PC-9 (cell line): ENCODE results near the gene LBP. TPM values are rescaled to one million over a fixed set of nuclear protein-coding genes. Genes with fewer than 3 reads are reported as not detected.

ENCODE experiments used
- BruUV-seq: library from RNA; stranded (reverse); fragments of 400-500 nt; replicated peaks from 2 replicates; lab custom pipeline; 2021; lab: Mats Ljungman, UMichigan
- CTCF ChIA-PET: fragments of 300-600 bp; sonication (Branson Sonifier 250); formaldehyde crosslinking; loops from one replicate; lab custom pipeline; 2022; ENCODE audit warnings: antibody characterized with exemption; lab: Charles Lee
- POLR2A ChIA-PET: fragments of 300-600 bp; sonication (Branson Sonifier 250); formaldehyde crosslinking; loops from one replicate; lab custom pipeline; 2022; ENCODE audit warnings: antibody characterized with exemption; ENCODE audit not compliant: unreplicated experiment; lab: Charles Lee
- DNase-seq, 2 experiments: peaks; one replicate each; pipeline versions ENCODE4 v3.0.0 to v3.0.0-alpha.2; 2015 to 2022; ENCODE audit warnings: mixed read lengths in 1 of 2
- H2AFZ ChIP-seq: fragments of 200-600 bp; sonication (generic); 2 replicates; pipeline ENCODE4 v1.8.1; 2017; ENCODE audit warnings: antibody characterized with exemption
- H3F3A ChIP-seq: fragments of 200-600 bp; sonication (generic); 2 replicates; pipeline ENCODE4 v1.8.1; 2017; ENCODE audit warnings: antibody characterized with exemption, mild to moderate bottlenecking, low read depth; ENCODE audit not compliant: insufficient read depth
- H3K27ac ChIP-seq: fragments of 200-600 bp; sonication (generic); 2 replicates; pipeline ENCODE4 v1.6.1; 2016; ENCODE audit warnings: mixed run types
- H3K27me3 ChIP-seq: fragments of 200-600 bp; sonication (generic); 2 replicates; pipeline ENCODE4 v1.6.1; 2016; ENCODE audit warnings: low read depth, mixed run types; ENCODE audit not compliant: insufficient read depth
- H3K36me3 ChIP-seq: fragments of 200-600 bp; sonication (generic); 2 replicates; pipeline ENCODE4 v1.6.1; 2016; ENCODE audit warnings: low read depth, mixed run types
- H3K4me1 ChIP-seq: fragments of 200-600 bp; sonication (generic); replicated peaks from 2 replicates; pipeline ENCODE4 v1.6.1; 2016; ENCODE audit warnings: mixed run types; ENCODE audit not compliant: insufficient read depth
- H3K4me2 ChIP-seq: fragments of 200-600 bp; sonication (generic); 2 replicates; pipeline ENCODE4 v1.6.1; 2017; ENCODE audit warnings: mixed run types
- H3K4me3 ChIP-seq: fragments of 200-600 bp; sonication (generic); 2 replicates; pipeline ENCODE4 v1.6.1; 2016; ENCODE audit warnings: mixed run types
- H3K79me2 ChIP-seq: fragments of 200-600 bp; sonication (generic); 2 replicates; pipeline ENCODE4 v1.6.1; 2017; ENCODE audit warnings: low read depth, mixed run types
- H3K9me2 ChIP-seq: fragments of 200-600 bp; sonication (generic); 2 replicates; pipeline ENCODE4 v1.8.1; 2017; ENCODE audit warnings: mild to moderate bottlenecking; ENCODE audit not compliant: insufficient read depth
- H3K9me3 ChIP-seq: fragments of 200-600 bp; sonication (generic); 2 replicates; pipeline ENCODE4 v1.8.1; 2016; ENCODE audit warnings: low read depth; ENCODE audit not compliant: insufficient read depth
- H4K20me1 ChIP-seq: fragments of 200-600 bp; sonication (generic); 2 replicates; pipeline ENCODE4 v1.8.1; 2017; ENCODE audit not compliant: insufficient read depth
- CTCF ChIP-seq: fragments of 200-600 bp; sonication (generic); conservative IDR thresholded peaks from 2 replicates; pipeline ENCODE4 v1.6.1; 2017; ENCODE audit warnings: mixed run types, antibody characterized with exemption, mild to moderate bottlenecking, moderate library complexity
- EZH2 ChIP-seq: fragments of 200-600 bp; sonication (generic); IDR thresholded peaks from 2 replicates; pipeline ENCODE4 v1.8.0; 2017; ENCODE audit warnings: antibody characterized with exemption, low read depth
- intact Hi-C: fragments of 100-400 bp; cut with micrococcal nuclease; formaldehyde crosslinking; loops from one replicate; pipeline ENCODE4 v1.10.0; 2022; ENCODE audit not compliant: unreplicated experiment
- total RNA-seq: library from RNA; stranded (reverse); gene quantifications from 2 replicates; pipeline ENCODE4 v1.2.3, GENCODE V29; 2021

The LBP gene
- total RNA-seq, 1 experiment from 2014 or later = not detected

DNA sequence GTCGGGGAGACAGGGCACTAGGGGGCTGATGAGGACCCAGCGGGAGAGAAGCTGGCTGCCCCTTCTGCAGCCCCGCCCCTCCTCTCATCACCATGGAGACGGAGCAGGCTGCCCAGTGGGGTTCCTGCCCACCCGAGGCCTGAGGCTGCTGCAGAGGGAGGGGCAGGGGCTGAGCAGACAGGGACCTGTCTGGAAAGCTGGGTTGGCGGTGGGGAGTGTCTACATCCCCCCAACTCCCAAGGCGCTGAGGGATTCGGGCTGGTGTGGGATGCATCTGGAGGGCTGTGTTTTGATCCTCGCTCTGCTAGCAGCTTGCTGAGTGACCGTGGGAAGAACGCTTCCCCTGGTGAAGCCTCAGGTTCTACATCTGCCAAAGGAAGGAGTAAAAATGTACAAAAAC, 43.5 kb upstream of the LBP start:
- Histone ChIP-seq H3K4me3 (no peak overlapping the region), H3K27ac (no peak overlapping the region), H3K27me3 (0 out of 2 replicates have a peak, but pooled peaks cover 4% of the 10 kb centered on the region), H4K20me1 (no peaks in the 10 kb centered on the region), H3K79me2 (no peaks in the 10 kb centered on the region), H2AFZ (no peak overlapping the region), H3F3A (0 out of 2 replicates have a peak, but pooled peaks cover 4% of the 10 kb centered on the region), H3K4me1 (peaks cover 14% of the 10 kb centered on the region), H3K4me2 (no peak overlapping the region), H3K9me3 (no peaks in the 10 kb centered on the region), H3K36me3 (no peaks in the 10 kb centered on the region), H3K9me2 (no peaks in the 10 kb centered on the region)
- intact Hi-C loops = no loop called here
- ChIA-PET POLR2A (no interaction called here), CTCF (no interaction called here)
- no TSS peak for BruUV-seq
- DNase-seq = no peak
- TF ChIP-seq CTCF (no peak), EZH2 (no peak)

DNA sequence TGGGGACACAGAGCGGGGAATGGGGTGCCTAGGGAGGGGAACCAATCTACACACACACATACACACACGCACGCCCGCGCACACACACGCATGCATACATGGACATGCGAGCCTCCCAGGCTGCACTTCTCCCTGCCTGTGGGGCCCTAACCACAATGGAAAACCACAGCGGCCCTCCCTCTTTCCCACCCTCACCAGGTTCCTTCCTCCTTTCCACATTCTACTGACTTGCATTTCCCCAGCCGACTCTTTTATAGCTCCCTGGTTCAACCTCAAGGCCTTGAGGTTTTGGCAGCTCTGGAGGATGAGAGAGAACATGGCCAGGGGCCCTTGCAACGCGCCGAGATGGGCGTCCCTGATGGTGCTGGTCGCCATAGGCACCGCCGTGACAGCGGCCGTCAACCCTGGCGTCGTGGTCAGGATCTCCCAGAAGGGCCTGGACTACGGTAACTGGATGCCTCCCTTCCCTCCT, 42.3 kb upstream of the LBP start, which contains the start of gene BPI:
Gene BPI (plus strand): TSS at position 249 of the 472 bp plus-strand sequence. CDS start 68 bp downstream, at position 317.
- no TSS peak for BruUV-seq
- Histone ChIP-seq H3K27ac (no peak within 1 kb of the TSS), H3K4me2 (no peak within 1 kb of the TSS), H3K9me3 (no peaks in the 10 kb centered on the region), H3K36me3 (no peaks in the 10 kb centered on the region), H3K4me1 (peaks cover 14% of the 10 kb centered on the region), H3K4me3 (no peak within 1 kb of the TSS), H2AFZ (no peak within 1 kb of the TSS), H3K9me2 (no peaks in the 10 kb centered on the region), H3F3A (0 out of 2 replicates have a peak, but pooled peaks cover 4% of the 10 kb centered on the region), H4K20me1 (no peaks in the 10 kb centered on the region), H3K27me3 (peaks cover 10% of the 10 kb centered on the region; the same call in 1 of the 2 replicates), H3K79me2 (no peaks in the 10 kb centered on the region)
- ChIA-PET POLR2A (no interaction called here), CTCF (no interaction called here)
- TF ChIP-seq EZH2 (no peak), CTCF (no peak)
- intact Hi-C loops = no loop called here
- no peak for DNase-seq

DNA sequence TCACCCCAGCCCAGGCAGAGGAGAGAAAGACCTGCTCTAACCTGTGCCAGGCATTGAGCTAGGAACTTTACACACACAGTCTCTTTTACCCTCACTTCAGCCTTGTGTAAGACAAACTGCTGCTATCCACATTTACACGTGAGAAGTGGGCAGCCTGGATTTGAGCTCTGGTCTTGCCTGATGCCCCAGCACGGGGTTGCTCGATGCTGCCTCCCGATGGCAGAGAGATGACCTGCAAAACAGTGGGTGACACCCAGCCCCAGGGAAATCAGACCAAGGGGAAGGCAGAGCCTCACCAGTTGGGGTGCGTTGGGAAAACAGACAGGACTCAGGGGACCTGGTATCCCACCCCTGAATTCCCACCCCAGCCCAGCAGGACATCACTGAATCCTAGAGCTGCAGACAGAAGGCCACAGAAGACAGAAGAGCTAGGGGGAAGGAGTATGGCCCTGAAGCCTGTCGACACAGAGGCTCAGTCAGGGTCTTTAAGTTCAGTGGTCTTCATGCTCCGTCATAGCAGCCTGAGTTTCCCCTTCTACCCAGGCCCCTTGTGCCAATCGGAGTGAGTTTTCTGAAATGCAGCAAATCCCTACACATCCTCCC, 41.3 kb upstream of the LBP start:
- H4K20me1 ChIP-seq = no peaks in the 10 kb centered on the region
- no peak overlapping the region for H2AFZ ChIP-seq
- H3K4me1 ChIP-seq = peaks cover 9% of the 10 kb centered on the region
- DNase-seq = peak in 1 of 2 experiments; percentile 51
- peaks cover 20% of the 10 kb centered on the region; the same call in 1 of the 2 replicates for H3K27me3 ChIP-seq
- intact Hi-C loops = loop anchor here (5.0 kb wide), 1 partner anchor 73 kb away; no protein-coding TSS in a partner anchor
- no peak overlapping the region for H3K4me2 ChIP-seq
- POLR2A ChIA-PET = interaction anchor here (0.6 kb wide), 1 partner anchor 91 kb away, joined by 11 read pairs; no protein-coding TSS in a partner anchor
- no peaks in the 10 kb centered on the region for H3K9me3 ChIP-seq
- CTCF ChIA-PET = interaction anchor here (0.6 kb wide), 2 partner anchors 83 to 194 kb away, joined by 11 to 13 read pairs; no protein-coding TSS in a partner anchor
- H3K36me3 ChIP-seq = no peaks in the 10 kb centered on the region
- BruUV-seq = no TSS peak
- H3K27ac ChIP-seq = no peak overlapping the region
- H3F3A ChIP-seq = 0 out of 2 replicates have a peak, but pooled peaks cover 4% of the 10 kb centered on the region
- no peaks in the 10 kb centered on the region for H3K79me2 ChIP-seq
- H3K9me2 ChIP-seq = no peaks in the 10 kb centered on the region
- H3K4me3 ChIP-seq = no peak overlapping the region
- TF ChIP-seq EZH2 = no peak
- TF ChIP-seq CTCF = peak; percentile 70
